Loucy (cell line): ENCODE data around the gene ANKZF1.

ENCODE experiments used
- EZH2phosphoT487 ChIP-seq: fragments of 200-600 bp; IDR thresholded peaks from 2 replicates; pipeline ENCODE4 v1.6.1; 2018; ENCODE audit warnings: antibody characterized with exemption, mild to moderate bottlenecking, moderate library complexity, borderline replicate concordance
- TF ChIP-seq, protein P1 (sequence below): fragments of 200-600 bp; sonication (generic); conservative IDR thresholded peaks from 2 replicates; pipeline ENCODE4 v1.5.1; 2014; ENCODE audit warnings: mild to moderate bottlenecking, antibody characterized with exemption, low read length

DNA sequence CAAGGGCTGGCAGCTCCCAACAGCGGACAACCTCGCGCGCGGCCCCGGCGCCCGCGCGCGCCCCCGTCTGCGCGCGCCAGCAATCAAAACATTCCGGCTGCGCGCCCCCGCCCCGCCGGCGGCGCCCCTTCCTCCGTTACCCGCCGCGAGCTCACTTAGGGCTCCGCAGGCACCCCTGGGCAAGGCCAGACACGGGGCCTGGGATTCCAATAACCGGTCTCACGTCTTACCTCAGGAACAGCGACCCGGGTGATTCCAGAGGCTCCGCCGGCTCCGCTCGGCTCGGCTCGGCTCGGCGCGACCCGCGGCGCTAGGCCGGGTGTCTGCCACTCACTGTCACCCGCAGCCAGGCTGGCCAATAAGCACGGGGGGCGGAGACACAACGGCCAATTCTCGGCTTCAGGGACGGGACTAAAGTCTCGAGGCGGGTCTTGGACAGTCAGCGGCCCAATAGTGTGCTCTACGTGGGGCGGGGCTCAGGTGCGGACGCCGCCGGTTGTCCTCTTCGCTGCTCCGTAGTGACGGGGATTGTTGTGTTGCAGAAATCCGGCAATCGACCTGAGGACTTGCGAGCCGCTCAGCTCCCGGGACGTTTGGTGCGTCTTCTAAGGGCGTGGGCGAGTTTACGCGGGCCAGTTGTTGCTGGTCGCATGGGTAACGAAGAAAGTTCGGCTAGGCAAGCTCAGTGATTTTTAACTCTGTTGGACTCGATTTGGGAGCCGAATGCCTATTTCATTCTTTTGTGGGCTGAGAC, at the start of gene ANKZF1, which contains the start of gene ATG9A:
- TF ChIP-seq, protein P1, sequence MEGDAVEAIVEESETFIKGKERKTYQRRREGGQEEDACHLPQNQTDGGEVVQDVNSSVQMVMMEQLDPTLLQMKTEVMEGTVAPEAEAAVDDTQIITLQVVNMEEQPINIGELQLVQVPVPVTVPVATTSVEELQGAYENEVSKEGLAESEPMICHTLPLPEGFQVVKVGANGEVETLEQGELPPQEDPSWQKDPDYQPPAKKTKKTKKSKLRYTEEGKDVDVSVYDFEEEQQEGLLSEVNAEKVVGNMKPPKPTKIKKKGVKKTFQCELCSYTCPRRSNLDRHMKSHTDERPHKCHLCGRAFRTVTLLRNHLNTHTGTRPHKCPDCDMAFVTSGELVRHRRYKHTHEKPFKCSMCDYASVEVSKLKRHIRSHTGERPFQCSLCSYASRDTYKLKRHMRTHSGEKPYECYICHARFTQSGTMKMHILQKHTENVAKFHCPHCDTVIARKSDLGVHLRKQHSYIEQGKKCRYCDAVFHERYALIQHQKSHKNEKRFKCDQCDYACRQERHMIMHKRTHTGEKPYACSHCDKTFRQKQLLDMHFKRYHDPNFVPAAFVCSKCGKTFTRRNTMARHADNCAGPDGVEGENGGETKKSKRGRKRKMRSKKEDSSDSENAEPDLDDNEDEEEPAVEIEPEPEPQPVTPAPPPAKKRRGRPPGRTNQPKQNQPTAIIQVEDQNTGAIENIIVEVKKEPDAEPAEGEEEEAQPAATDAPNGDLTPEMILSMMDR: no peak
- no peak for TF ChIP-seq EZH2phosphoT487
